B cell (primary cell): Measurements from ENCODE around the gene SCGB1D1. TPM values are rescaled to one million over a fixed set of nuclear protein-coding genes. Genes with fewer than 3 reads are reported as not detected.

Experiments used
- ATAC-seq: fragments of 200-7000 bp; cut with Tn5 transposase; one replicate; pipeline ENCODE4 v1.10.0; 2021; ENCODE audit warnings: low read depth, mild to moderate bottlenecking, moderate number of reproducible peaks, moderate library complexity
- CTCF ChIA-PET: fragments of 350-600 bp; sonication (Branson Sonifier 250); formaldehyde crosslinking; loops from one replicate; lab custom pipeline; 2021; ENCODE audit warnings: antibody characterized with exemption, inconsistent platforms; lab: Charles Lee
- POLR2A ChIA-PET: fragments of 350-600 bp; sonication (Branson Sonifier 250); formaldehyde crosslinking; loops from one replicate; lab custom pipeline; 2021; ENCODE audit warnings: antibody characterized with exemption; lab: Charles Lee
- DNase-seq: peaks from one replicate; pipeline ENCODE4 v3.0.0; 2013
- H2AFZ ChIP-seq: 2 replicates; pipeline ENCODE4 v1.6.1; 2012; ENCODE audit warnings: mild to moderate bottlenecking, low read depth, low read length; ENCODE audit not compliant: insufficient read depth, poor library complexity, severe bottlenecking
- H3K27ac ChIP-seq, 2 donors: 1 replicate in 1 of 2; 2 replicates in 1 of 2; pipeline ENCODE4 v1.5.1; 2012 to 2013; ENCODE audit warnings: low read length in 2 of 2, mild to moderate bottlenecking in 2 of 2, moderate library complexity in 1 of 2
- H3K27me3 ChIP-seq, 4 experiments: fragments of 200-600 bp in 1 of 4; sonication (generic) in 1 of 4; replicated peaks in 1 of 4; 1 replicate in 2 of 4; 2 replicates in 2 of 4; pipeline versions ENCODE4 v1.6.1 to v1.7.0; 2013 to 2016; ENCODE audit warnings: low read length in 3 of 4, mild to moderate bottlenecking in 2 of 4, mixed read lengths in 1 of 4, moderate library complexity in 1 of 4; ENCODE audit not compliant: insufficient read depth in 4 of 4, control insufficient read depth in 3 of 4; ENCODE audit errors: control extremely low read depth in 1 of 4
- H3K36me3 ChIP-seq, 2 experiments: replicated peaks in 1 of 2; 1 replicate in 1 of 2; 2 replicates in 1 of 2; pipeline versions ENCODE4 v1.6.1 to v1.7.1; 2013; ENCODE audit warnings: low read length in 1 of 2; ENCODE audit not compliant: insufficient read depth in 2 of 2, control insufficient read depth in 1 of 2; ENCODE audit errors: control extremely low read depth in 1 of 2, extremely low read depth in 1 of 2
- H3K4me1 ChIP-seq, 2 donors: fragments of 200-600 bp in 1 of 2; sonication (generic) in 1 of 2; 1 replicate in 1 of 2; 2 replicates in 1 of 2; pipeline versions ENCODE4 v1.5.1 to v1.6.1; 2013 to 2017; ENCODE audit warnings: low read length in 2 of 2; ENCODE audit not compliant: control insufficient read depth in 2 of 2, insufficient read depth in 2 of 2
- H3K4me2 ChIP-seq: replicated peaks from 2 replicates; pipeline ENCODE3; 2012; ENCODE audit warnings: mild to moderate bottlenecking, low read depth, low read length; ENCODE audit not compliant: poor library complexity, severe bottlenecking
- H3K4me3 ChIP-seq, 5 experiments: fragments of 200-600 bp in 1 of 5; sonication (generic) in 1 of 5; 1 replicate in 3 of 5; 2 replicates in 2 of 5; pipeline versions ENCODE4 v1.5.1 to v1.7.0; 2011 to 2016; ENCODE audit warnings: low read length in 4 of 5, mild to moderate bottlenecking in 4 of 5, low read depth in 2 of 5, control low read depth in 1 of 5, moderate library complexity in 1 of 5; ENCODE audit not compliant: insufficient read depth in 1 of 5; ENCODE audit errors: control extremely low read depth in 1 of 5, extremely low read depth in 1 of 5
- H3K79me2 ChIP-seq: fragments of 200-600 bp; sonication (generic); one replicate; pipeline ENCODE4 v1.6.0; 2016; ENCODE audit warnings: low read length; ENCODE audit not compliant: control insufficient read depth, insufficient read depth
- H3K9ac ChIP-seq: fragments of 200-600 bp; sonication (generic); 2 replicates; pipeline ENCODE4 v1.6.1; 2017; ENCODE audit warnings: mild to moderate bottlenecking, low read length, moderate library complexity
- H3K9me3 ChIP-seq, 3 donors: one replicate each; pipeline versions ENCODE4 v1.6.1 to v1.7.1; 2013; ENCODE audit warnings: low read length in 2 of 3; ENCODE audit not compliant: control insufficient read depth in 2 of 3, insufficient read depth in 1 of 3; ENCODE audit errors: control extremely low read depth in 1 of 3
- H4K20me1 ChIP-seq: 2 replicates; pipeline ENCODE4 v1.6.0; 2012; ENCODE audit warnings: mild to moderate bottlenecking, low read length; ENCODE audit not compliant: insufficient read depth, control insufficient read depth, poor library complexity, severe bottlenecking
- H3K27ac Mint-ChIP-seq: one replicate; pipeline ENCODE4 v1.8.0; 2021; ENCODE audit warnings: mixed read lengths
- H3K27me3 Mint-ChIP-seq: one replicate; pipeline ENCODE4 v1.8.0; 2021; ENCODE audit warnings: mixed read lengths
- H3K4me1 Mint-ChIP-seq: one replicate; pipeline ENCODE4 v1.8.0; 2021; ENCODE audit warnings: mixed read lengths
- H3K4me3 Mint-ChIP-seq: one replicate; pipeline ENCODE4 v1.8.0; 2021; ENCODE audit warnings: mixed read lengths
- H3K9me3 Mint-ChIP-seq: one replicate; pipeline ENCODE4 v1.8.0; 2022; ENCODE audit warnings: mixed read lengths; ENCODE audit not compliant: insufficient read depth
- CTCF ChIP-seq: fragments of 200-600 bp; IDR thresholded peaks from one replicate; pipeline ENCODE4 v1.8.0; 2022; ENCODE audit warnings: antibody characterized with exemption, mild to moderate bottlenecking
- EZH2 ChIP-seq: IDR thresholded peaks from 2 replicates; pipeline ENCODE4 v1.6.1; 2012; ENCODE audit warnings: borderline replicate concordance, low read depth, mild to moderate bottlenecking, moderate library complexity, low read length; ENCODE audit not compliant: insufficient read depth, poor library complexity, severe bottlenecking
- WGBS: methylation state at CpG from one replicate; pipeline ENCODE4 v1.1.5; 2013; ENCODE audit warnings: missing lambda C conversion rate; ENCODE audit not compliant: insufficient coverage; 5-methylcytosine and 5-hydroxymethylcytosine counted together
- intact Hi-C: fragments of 100-400 bp; cut with micrococcal nuclease; formaldehyde crosslinking; loops from one replicate; pipeline ENCODE4 v1.10.0; 2022
- polyA plus RNA-seq: library from polyadenylated mRNA; depleted of rRNA; stranded (reverse); fragments of >200 nt; gene quantifications from 2 replicates; pipeline ENCODE4 v1.2.3, GENCODE V29; 2012
- total RNA-seq, 2 donors: library from RNA; stranded (reverse); fragments of 120-200 nt in 1 of 2; gene quantifications; 1 replicate in 1 of 2; 2 replicates in 1 of 2; pipeline versions ENCODE4 v1.2.3 to v1.2.4, GENCODE V29; 2013 to 2022

Gene SCGB1D1
- total and polyA plus RNA-seq, 2 donors (not counting 1 experiment from before 2014, with no cell fraction given): not detected

- ATAC-seq (no peak), DNase-seq (no peak)
- peaks cover 0 to 3% of the 10 kb centered on the region in 2 donors for H3K4me1 ChIP-seq
- no peaks in the 10 kb centered on the region for H3K79me2 ChIP-seq
- no peak overlapping the region for H3K4me2 ChIP-seq
- H3K9ac ChIP-seq: no peak overlapping the region
- H3K9me3 ChIP-seq: no peaks in the 10 kb centered on the region
- CTCF ChIA-PET: interaction anchor here (1.1 to 4.2 kb wide), 2 partner anchors 12 to 139 kb away, joined by 3 to 15 read pairs; no protein-coding TSS in a partner anchor
- Mint-ChIP-seq H3K4me1 (peaks cover 5% of the 10 kb centered on the region), H3K9me3 (no peaks in the 10 kb centered on the region), H3K27ac (no peak overlapping the region), H3K4me3 (no peak overlapping the region), H3K27me3 (peaks cover 59% of the 10 kb centered on the region)
- POLR2A ChIA-PET: no interaction called here
- H4K20me1 ChIP-seq: no peaks in the 10 kb centered on the region
- H3K27ac ChIP-seq: no peak overlapping the region
- WGBS: 95% methylated on average over 4 of the region's 7 CpGs
- TF ChIP-seq EZH2 (no peak), CTCF (no peak)
- H3K27me3 ChIP-seq: peaks cover 0 to 28% (median 8%) of the 10 kb centered on the region in 4 experiments
- no peaks in the 10 kb centered on the region for H3K36me3 ChIP-seq
- intact Hi-C loops: no loop called here
- H2AFZ ChIP-seq: no peak overlapping the region
- H3K4me3 ChIP-seq: no peak overlapping the region
Measured at GRCh38 chr11:62172294-62172693, 17.7 kb upstream of the SCGB1D1 start.

GRCh38 chr11:62176766-62177165 lies 13.2 kb upstream of the SCGB1D1 start:
- no peaks in the 10 kb centered on the region for H3K9me3 ChIP-seq
- POLR2A ChIA-PET: no interaction called here
- TF ChIP-seq CTCF: no peak
- no peak for TF ChIP-seq EZH2
- no peaks in the 10 kb centered on the region for H3K79me2 ChIP-seq
- no peaks in the 10 kb centered on the region for H3K4me1 ChIP-seq
- ATAC-seq: no peak
- no peak overlapping the region for H3K27ac Mint-ChIP-seq
- no peaks in the 10 kb centered on the region for H3K36me3 ChIP-seq
- H3K27ac ChIP-seq: no peak overlapping the region
- intact Hi-C loops: no loop called here
- no peaks in the 10 kb centered on the region for H3K4me1 Mint-ChIP-seq
- H3K27me3 Mint-ChIP-seq: peaks cover 49% of the 10 kb centered on the region
- H3K4me3 ChIP-seq: no peak overlapping the region
- H3K27me3 ChIP-seq: peaks cover 0 to 10% (median 1%) of the 10 kb centered on the region in 4 experiments
- no CpG with 5 or more reads among the region's 3 CpGs for WGBS
- CTCF ChIA-PET: no interaction called here
- no peaks in the 10 kb centered on the region for H4K20me1 ChIP-seq
- no peaks in the 10 kb centered on the region for H3K9me3 Mint-ChIP-seq
- no peak overlapping the region for H2AFZ ChIP-seq
- no peak overlapping the region for H3K9ac ChIP-seq
- DNase-seq: no peak
- H3K4me2 ChIP-seq: no peak overlapping the region
- H3K4me3 Mint-ChIP-seq: no peak overlapping the region
